Stimulated activated CD4-positive, alpha-beta T cell treated with anti-CD3 and anti-CD28 coated beads, Interleukin-1b, Interleukin-23, amount 100 ng/mL, for 48 hours (primary cell): ENCODE measurements around the gene KYAT1.

Experiments
- DNase-seq: peaks from one replicate; pipeline ENCODE4 v3.0.0-alpha.2; 2020

Gene KYAT1

DNA sequence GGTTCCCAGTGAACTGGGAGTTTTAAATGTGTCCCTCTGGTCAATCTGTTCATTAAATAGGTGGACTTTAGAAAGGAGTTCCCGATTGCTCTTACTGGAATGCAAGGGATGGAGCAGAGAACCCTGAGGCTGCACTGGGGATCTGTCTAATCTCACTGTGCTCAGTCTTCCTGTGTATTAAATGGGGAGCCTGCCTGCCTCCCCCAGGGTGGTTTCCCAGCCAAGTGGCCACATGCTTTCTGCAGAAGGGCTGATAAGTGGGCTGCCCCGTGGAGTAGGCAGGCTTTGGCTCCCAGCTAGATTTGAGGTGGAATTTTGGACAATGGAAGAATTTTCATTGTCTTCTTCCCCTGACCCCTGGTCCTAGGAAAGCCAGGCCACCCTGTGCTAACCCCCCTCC, 25.0 kb upstream of the KYAT1 start:
- DNase-seq = no peak

GRCh38 chr9:128905964-128906363, 24.2 kb upstream of the KYAT1 start:
- no peak for DNase-seq

DNA sequence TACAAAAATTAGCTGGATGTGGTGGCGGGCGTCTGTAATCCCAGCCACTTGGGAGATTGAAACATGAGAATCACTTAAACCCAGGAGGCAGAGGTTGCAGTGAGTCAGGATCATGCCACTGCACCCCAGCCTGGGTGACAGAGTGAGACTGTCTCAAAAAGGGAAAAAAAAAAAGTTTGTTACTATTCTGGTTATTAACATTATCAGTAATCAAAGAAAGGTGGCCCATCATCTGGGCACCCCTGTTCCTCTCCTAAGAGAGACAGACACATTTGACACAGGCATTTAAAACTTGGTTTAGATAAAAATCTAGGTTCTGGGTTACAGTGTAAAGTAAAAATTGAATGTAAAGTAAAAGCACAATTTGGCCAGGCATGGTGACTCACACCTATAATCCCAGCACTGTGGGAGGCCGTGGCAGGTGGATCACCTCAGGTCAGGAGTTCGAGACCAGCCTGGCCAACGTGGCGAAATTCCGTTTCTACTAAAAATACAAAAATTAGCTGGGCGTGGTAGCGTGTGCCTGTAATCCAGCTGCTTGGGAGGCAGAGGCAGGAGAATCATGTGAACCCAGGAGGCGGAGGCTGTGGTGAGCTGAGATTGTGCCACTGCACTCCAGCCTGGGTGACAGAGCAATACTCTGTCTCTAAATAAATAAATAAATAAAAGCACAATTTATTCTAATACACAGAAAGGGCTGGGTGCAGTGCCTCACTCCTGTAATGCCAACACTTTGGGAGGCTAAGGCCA, 22.3 kb upstream of the KYAT1 start:
- no peak for DNase-seq

DNA sequence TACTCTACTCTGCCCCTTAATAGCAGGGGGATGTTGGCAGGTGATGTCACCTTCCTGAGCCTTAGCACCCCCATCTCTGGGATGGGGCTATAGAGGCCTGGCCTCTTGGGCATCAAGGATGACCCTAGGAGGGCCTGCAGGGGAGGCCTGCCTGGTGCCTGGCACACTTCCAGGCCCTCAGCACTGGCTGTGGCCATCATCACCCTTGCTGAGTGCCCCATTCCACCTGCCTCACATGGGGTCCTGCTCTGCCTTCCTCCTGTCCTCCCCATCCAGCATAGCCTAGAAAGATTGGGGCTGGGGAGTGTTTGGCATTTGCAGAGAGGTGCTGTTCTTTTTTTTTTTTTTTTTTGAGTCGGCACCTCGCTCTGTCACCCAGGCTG, 21.3 kb upstream of the KYAT1 start:
- DNase-seq = no peak

GRCh38 chr9:128902351-128903078, 20.8 kb upstream of the KYAT1 start:
- DNase-seq = peak; percentile 86

DNA sequence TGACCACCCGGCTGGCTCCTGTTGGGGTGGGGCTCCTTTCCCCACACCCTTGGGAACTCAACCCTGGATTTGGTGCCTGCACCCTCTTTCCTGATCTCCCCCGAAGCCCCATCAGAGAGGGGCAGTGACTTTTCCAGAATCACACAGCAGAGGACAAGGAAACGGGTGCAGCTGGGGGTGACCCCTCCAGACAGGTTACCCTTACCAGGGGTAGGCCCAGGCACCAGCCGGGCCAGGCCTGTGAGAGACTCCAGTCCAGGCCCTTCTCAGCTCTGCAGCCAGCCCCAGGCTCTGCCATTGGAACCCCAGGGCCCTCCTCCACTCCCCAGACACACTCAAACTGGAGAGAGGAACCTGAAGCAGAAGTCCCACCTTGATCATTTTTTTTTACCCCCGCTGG, 20.1 kb upstream of the KYAT1 start:
- DNase-seq = no peak

- DNase-seq = no peak
These were observed 19.6 kb upstream of the KYAT1 start for GRCh38 chr9:128901379-128901778.

GRCh38 chr9:128899566-128900322, 18.0 kb upstream of the KYAT1 start:
- peak; percentile 21 for DNase-seq

GRCh38 chr9:128898845-128899565, 17.3 kb upstream of the KYAT1 start:
- DNase-seq = no peak

- DNase-seq = no peak
These were observed 16.6 kb upstream of the KYAT1 start for GRCh38 chr9:128898382-128898781.

GRCh38 chr9:128895556-128895955, 13.8 kb upstream of the KYAT1 start:
- no peak for DNase-seq

DNA sequence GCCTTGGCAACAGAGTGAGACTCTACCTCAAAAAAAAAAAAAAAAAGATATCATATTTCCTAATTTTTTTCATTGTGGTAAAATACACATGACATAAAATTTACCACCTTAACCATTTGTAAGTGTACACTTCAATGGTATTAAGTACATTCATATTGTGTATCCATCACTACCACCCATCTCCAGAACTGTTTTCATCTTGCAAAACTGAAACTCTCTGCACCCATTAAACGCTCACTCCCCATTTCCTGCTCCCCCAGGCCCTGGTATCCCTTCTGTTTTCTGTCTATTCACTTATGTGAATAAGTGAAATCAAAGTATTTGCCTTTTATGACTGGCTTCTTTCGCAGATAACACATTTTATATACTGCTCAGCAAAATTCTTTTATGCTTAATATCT, 13.0 kb upstream of the KYAT1 start:
- no peak for DNase-seq

- no peak for DNase-seq
These were observed 11.6 kb upstream of the KYAT1 start for GRCh38 chr9:128893354-128893753.

- DNase-seq = no peak
These were observed 10.6 kb upstream of the KYAT1 start for GRCh38 chr9:128892221-128892921.

DNA sequence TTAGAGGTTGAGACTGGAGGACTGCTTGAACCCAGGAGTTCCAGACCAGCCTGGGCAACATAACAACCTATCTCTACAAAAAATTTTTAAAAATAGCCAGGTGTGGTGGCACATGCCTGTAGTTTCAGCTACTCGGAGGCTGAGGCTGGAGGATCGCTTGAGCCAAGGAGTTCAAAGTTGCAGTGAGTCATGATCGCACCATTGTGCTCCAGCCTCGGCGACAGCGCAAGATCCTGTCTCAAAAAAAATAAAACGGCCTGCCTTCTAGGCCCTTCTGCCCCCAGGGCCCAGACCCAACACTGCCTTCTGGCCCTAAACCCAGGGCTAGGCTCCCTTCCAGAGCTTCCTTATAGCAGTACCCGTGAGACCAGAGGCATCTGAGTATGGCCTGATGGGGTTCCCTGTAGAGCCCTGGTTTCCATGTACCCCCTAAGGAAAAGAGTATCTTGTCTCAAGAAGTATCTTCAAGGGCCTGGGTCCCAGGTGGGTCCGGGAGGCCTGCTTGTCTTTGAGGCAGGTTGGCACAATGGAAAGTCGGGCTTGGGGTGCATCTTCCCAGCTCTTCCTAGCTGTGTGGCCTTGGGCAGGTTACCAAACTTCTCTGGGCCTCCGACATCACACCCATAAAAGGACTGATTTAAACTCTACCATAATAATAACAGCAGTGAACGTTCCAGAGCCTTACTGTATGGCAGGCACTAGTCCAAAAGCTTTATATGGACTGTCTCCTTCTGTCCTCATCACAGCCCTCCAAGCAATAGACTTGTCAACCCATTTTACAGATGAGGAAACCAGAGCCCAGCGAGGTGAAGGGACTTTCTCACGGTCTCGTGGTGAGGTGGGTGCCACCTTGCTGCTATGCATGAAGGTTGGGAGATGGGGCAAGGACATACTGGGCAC, 9.8 kb upstream of the KYAT1 start:
- no peak for DNase-seq

DNA sequence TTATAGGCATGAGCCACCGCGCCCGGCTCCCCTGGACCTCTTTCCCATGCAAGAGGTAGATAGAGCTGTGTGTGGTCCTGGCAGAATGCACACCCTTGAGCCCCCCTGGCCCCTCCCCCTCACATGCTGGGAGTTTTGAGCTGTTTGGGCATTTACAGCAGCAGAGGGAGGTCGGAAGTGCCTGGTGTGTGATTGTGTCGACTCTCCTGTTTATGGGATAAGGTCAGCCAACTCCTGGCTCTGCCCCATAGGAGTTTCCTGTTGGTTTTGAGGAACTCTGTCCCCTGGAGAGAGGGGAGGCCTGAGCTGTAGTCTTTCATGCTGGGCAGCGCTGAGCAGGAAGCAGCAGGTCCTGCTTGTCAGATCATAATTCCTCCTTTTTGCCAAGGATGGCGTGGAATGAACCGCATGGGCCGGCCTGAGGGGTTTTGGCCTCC, 6.2 kb upstream of the KYAT1 start:
- no peak for DNase-seq

DNA sequence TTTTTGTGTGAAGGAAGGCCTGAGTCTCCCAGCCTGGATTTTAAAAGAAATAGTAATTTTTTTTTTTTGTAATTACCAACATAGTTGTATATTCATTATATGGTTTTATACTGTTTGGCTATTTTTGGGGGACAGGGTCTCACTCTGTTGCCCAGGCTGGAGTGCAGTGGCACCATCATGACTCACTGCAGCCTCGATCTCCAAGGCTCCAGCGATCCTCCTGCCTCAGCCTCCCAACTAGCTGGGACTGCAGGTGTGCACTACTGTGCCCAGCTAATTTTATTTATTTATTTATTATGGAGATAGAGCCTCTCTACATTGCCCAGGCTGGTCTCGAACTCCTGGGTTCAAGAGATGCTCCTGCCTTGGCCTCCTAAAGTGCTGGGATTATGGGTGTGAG, 5.3 kb upstream of the KYAT1 start:
- no peak for DNase-seq

DNA sequence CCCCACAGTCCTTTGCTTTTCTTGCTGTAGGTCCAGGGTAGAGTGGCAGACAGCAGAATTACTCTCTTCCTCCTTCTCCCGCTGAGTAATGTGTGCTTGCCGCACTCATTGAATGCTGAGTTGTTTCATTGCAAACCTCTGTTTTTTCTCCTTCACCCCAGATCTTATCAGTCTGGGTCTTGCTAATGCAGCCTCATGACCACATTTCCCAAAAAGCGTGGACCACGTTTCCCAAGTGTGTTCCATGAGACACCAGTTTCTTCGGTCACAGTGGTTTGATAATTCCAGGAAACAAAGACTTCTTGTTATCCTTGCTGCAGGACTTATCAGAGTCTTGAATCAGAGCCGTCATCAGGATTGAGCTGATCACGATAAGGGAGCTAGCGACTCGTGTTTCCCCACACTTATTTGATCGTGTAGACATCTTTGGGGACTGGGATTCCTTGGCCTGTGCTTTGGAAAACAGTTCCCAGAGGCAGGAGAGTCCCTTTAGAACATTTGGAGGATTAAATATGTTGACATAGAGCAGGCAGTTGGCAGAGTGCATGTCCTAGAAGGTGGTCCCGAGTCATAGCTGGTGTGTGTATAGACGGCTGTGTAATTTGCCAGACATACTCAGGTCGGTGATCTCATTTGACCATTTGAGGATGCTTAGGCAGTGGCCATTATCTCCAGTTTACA, 4.6 kb upstream of the KYAT1 start:
- DNase-seq = no peak

GRCh38 chr9:128885798-128886197, 4.0 kb upstream of the KYAT1 start:
- no peak for DNase-seq

GRCh38 chr9:128885376-128885775, 3.6 kb upstream of the KYAT1 start:
- DNase-seq = no peak

DNA sequence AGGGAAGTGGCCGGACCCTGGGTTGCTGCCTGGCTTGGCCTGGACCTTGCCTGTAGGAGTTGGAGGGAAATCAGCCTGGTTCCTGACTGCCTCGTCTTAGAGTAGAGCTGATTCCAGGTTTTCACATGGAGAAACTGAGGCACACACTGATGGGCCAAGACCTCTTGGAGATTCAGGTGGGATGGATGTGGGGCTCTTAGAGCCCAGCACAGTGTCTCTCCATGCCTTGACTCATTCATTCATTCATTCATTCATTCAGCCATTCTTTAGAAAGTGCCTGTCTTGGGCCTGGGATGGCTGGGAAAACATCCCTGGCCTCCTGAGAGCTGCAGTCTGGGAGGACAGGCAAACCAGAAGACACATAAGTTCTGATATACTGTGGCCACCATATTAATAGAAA, 2.4 kb upstream of the KYAT1 start:
- no peak for DNase-seq
